ENCODE measurements around the gene TCF4.

TCF4 gene

GRCh38 chr18:55214969-55215368, 373.0 kb downstream of the TCF4 start:
- no peak for TF ChIP-seq CTCF (IDR thresholded peaks at IDR 0.05; ENCODE audit: extremely low read depth, insufficient read depth, missing control alignments)
- no peak for DNase-seq (ENCODE audit: low spot score)
- in situ Hi-C loops (cut with MboI; ENCODE audit: low pct_unique_long_range_greater_than_20kb, low sequenced_read_pairs, unreplicated experiment) = no loop called here

- DNase-seq (ENCODE audit: low spot score) = no peak
- TF ChIP-seq CTCF (IDR thresholded peaks at IDR 0.05; ENCODE audit: extremely low read depth, insufficient read depth, missing control alignments) = no peak
- in situ Hi-C loops (cut with MboI; ENCODE audit: low pct_unique_long_range_greater_than_20kb, low sequenced_read_pairs, unreplicated experiment) = no loop called here
Measured at GRCh38 chr18:55214534-55214933, 373.5 kb downstream of the TCF4 start.

GRCh38 chr18:55213586-55213985, 374.4 kb downstream of the TCF4 start:
- no peak for TF ChIP-seq CTCF (IDR thresholded peaks at IDR 0.05; ENCODE audit: extremely low read depth, insufficient read depth, missing control alignments)
- in situ Hi-C loops (cut with MboI; ENCODE audit: low pct_unique_long_range_greater_than_20kb, low sequenced_read_pairs, unreplicated experiment) = no loop called here
- no peak for DNase-seq (ENCODE audit: low spot score)

GRCh38 chr18:55206927-55207326, 381.1 kb downstream of the TCF4 start:
- in situ Hi-C loops (cut with MboI; ENCODE audit: low pct_unique_long_range_greater_than_20kb, low sequenced_read_pairs, unreplicated experiment) = no loop called here
- no peak for TF ChIP-seq CTCF (IDR thresholded peaks at IDR 0.05; ENCODE audit: extremely low read depth, insufficient read depth, missing control alignments)
- no peak for DNase-seq (ENCODE audit: low spot score)

GRCh38 chr18:55202232-55202917, 385.6 kb downstream of the TCF4 start:
- in situ Hi-C loops (cut with MboI; ENCODE audit: low pct_unique_long_range_greater_than_20kb, low sequenced_read_pairs, unreplicated experiment) = no loop called here
- no peak for DNase-seq (ENCODE audit: low spot score)
- TF ChIP-seq CTCF (IDR thresholded peaks at IDR 0.05; ENCODE audit: extremely low read depth, insufficient read depth, missing control alignments) = no peak

- TF ChIP-seq CTCF (IDR thresholded peaks at IDR 0.05; ENCODE audit: extremely low read depth, insufficient read depth, missing control alignments) = no peak
- DNase-seq (ENCODE audit: low spot score) = no peak
- in situ Hi-C loops (cut with MboI; ENCODE audit: low pct_unique_long_range_greater_than_20kb, low sequenced_read_pairs, unreplicated experiment) = no loop called here
Measured at GRCh38 chr18:55199291-55199963, 388.6 kb downstream of the TCF4 start.

Measured in GM13977 (cell line).